Adrenal gland (tissue), 12 donors: ENCODE data around the gene ANO6. TPM values are rescaled to one million over a fixed set of nuclear protein-coding genes. Genes with fewer than 3 reads are reported as not detected.

Experiments
- DNase-seq, 7 donors: peaks; one replicate each; pipeline ENCODE4 v3.0.0-alpha.2; 2019 to 2020
- H3K27ac ChIP-seq, 5 donors: fragments of 200-600 bp; sonication (generic) in 4 of 5; 1 replicate in 3 of 5; 2 replicates in 2 of 5; pipeline versions ENCODE4 v1.5.1 to v1.8.0; 2016 to 2020; ENCODE audit warnings: mild to moderate bottlenecking in 1 of 5
- H3K27me3 ChIP-seq: fragments of 200-600 bp; 2 replicates; pipeline ENCODE4 v1.8.0; 2021
- H3K36me3 ChIP-seq, 2 donors: fragments of 200-600 bp; replicated peaks in 1 of 2; 1 replicate in 1 of 2; 2 replicates in 1 of 2; pipeline versions ENCODE4 v1.5.1 to v1.8.0; 2018 to 2022
- H3K4me1 ChIP-seq, 2 donors: fragments of 200-600 bp; replicated peaks in 1 of 2; 1 replicate in 1 of 2; 2 replicates in 1 of 2; pipeline versions ENCODE4 v1.5.1 to v1.8.0; 2018 to 2021
- H3K4me3 ChIP-seq, 4 donors: fragments of 200-600 bp; sonication (generic) in 3 of 4; one replicate each; pipeline ENCODE4 v1.5.1; 2016 to 2018
- H3K9me3 ChIP-seq, 3 donors: fragments of 200-600 bp; sonication (generic) in 1 of 3; replicated peaks in 1 of 3; 1 replicate in 2 of 3; 2 replicates in 1 of 3; pipeline versions ENCODE4 v1.5.1 to v1.8.0; 2016 to 2021
- POLR2A ChIP-seq, 2 donors: fragments of 450-650 bp; IDR thresholded peaks; one replicate each; pipeline ENCODE4 v1.6.1; 2017; ENCODE audit warnings: antibody characterized with exemption in 2 of 2, mild to moderate bottlenecking in 2 of 2, moderate library complexity in 1 of 2
- WGBS, 4 donors: extraction: QIAGEN DNeasy Blood & Tissue Kit in 2 of 4; methylation state at CpG; one replicate each; pipeline versions ENCODE4 v1.1.5 to v1.1.7; 2013 to 2017; 5-methylcytosine and 5-hydroxymethylcytosine counted together
- intact Hi-C, 2 donors: fragments of 100-400 bp; cut with DNase I; formaldehyde crosslinking; loops; one replicate each; pipeline versions ENCODE4 v1.14.1 to v1.15.0; 2022 to 2023
- polyA plus RNA-seq, 3 donors: library from polyadenylated mRNA; stranded (reverse); fragments of 200-250 nt in 2 of 3; fragments of 350-450 nt in 1 of 3; fragmentation: Illumina TruSeq in 1 of 3; extraction: RNeasy Lipid Tissue Mini Kit (QIAGEN cat#74804) in 1 of 3; gene quantifications; one replicate each; pipeline ENCODE4 v1.2.3, GENCODE V29; 2013 to 2014
- total RNA-seq, 9 donors: library from RNA; depleted of rRNA in 4 of 9; stranded (reverse); fragments of >200 nt in 4 of 9; fragments of 120-200 nt in 1 of 9; fragmentation: NEBNext Ultra II Directional in 1 of 9; extraction: Animal tissue kit (Norgen Biotek cat#: 25700) in 1 of 9; gene quantifications; one replicate each; pipeline versions ENCODE4 v1.1.0 to v1.2.4, GENCODE V29; 2013 to 2023
- TF ChIP-seq, protein P1 (sequence below), 6 experiments: fragments of 450-650 bp in 4 of 6; fragments of 200-600 bp in 2 of 6; sonication (generic) in 1 of 6; IDR thresholded peaks; 1 replicate in 5 of 6; 2 replicates in 1 of 6; pipeline versions ENCODE4 v1.5.1 to v1.8.0; 2016 to 2021; ENCODE audit warnings: antibody characterized with exemption in 6 of 6, mild to moderate bottlenecking in 2 of 6, moderate library complexity in 1 of 6
- donor health status: healthy with polysubstance abuse.
- donor health status: Bipolar disorder and iron deficiency.
- donor health status: DM: yes; HTN: yes; CAD: no.
- donor health status: DM: no; HTN: no; CAD: no.
- donor health status: DM: no; HTN: no; CAD: no.
- donor health status: DM: yes; HTN: yes; CAD: no.

Gene ANO6
- total and polyA plus RNA-seq, 12 donors, result 7.5 to 92.3 (median 54.4) TPM

DNA sequence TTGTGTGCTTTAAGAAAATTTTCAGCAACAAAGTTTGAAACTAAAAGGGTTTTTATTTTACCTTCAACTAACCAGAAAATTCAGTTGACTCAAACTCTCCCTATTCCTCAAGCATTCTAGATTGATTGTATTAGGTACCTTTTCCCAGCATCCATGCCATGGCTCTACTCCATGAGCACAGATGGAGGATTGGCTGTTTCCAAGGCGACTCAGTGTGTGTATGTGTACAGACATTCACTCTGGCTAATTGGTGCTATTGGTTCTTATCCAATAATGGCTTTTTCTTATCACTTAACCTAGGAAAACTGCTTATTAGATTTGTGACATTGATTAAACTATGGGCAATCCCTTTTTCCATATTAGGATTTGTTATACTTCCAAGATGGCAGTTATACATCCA is 202.6 kb downstream of the ANO6 start:
- H3K27ac ChIP-seq, result no peak overlapping the region
- no peaks in the 10 kb centered on the region for H3K9me3 ChIP-seq
- 95 to 100% (median 99%) methylated on average over 1 of the region's 1 CpG for WGBS, 4 donors
- H3K36me3 ChIP-seq, result peaks cover 0 to 28% of the 10 kb centered on the region in 2 donors
- no peaks in the 10 kb centered on the region for H3K4me1 ChIP-seq
- TF ChIP-seq, protein P1, sequence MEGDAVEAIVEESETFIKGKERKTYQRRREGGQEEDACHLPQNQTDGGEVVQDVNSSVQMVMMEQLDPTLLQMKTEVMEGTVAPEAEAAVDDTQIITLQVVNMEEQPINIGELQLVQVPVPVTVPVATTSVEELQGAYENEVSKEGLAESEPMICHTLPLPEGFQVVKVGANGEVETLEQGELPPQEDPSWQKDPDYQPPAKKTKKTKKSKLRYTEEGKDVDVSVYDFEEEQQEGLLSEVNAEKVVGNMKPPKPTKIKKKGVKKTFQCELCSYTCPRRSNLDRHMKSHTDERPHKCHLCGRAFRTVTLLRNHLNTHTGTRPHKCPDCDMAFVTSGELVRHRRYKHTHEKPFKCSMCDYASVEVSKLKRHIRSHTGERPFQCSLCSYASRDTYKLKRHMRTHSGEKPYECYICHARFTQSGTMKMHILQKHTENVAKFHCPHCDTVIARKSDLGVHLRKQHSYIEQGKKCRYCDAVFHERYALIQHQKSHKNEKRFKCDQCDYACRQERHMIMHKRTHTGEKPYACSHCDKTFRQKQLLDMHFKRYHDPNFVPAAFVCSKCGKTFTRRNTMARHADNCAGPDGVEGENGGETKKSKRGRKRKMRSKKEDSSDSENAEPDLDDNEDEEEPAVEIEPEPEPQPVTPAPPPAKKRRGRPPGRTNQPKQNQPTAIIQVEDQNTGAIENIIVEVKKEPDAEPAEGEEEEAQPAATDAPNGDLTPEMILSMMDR (IDR thresholded peaks at IDR 0.05), result no peak
- no peak for TF ChIP-seq POLR2A (IDR thresholded peaks at IDR 0.05)
- intact Hi-C loops, result no loop called here
- no peak for DNase-seq
- H3K27me3 ChIP-seq, result no peaks in the 10 kb centered on the region
- H3K4me3 ChIP-seq, result no peak overlapping the region

DNA sequence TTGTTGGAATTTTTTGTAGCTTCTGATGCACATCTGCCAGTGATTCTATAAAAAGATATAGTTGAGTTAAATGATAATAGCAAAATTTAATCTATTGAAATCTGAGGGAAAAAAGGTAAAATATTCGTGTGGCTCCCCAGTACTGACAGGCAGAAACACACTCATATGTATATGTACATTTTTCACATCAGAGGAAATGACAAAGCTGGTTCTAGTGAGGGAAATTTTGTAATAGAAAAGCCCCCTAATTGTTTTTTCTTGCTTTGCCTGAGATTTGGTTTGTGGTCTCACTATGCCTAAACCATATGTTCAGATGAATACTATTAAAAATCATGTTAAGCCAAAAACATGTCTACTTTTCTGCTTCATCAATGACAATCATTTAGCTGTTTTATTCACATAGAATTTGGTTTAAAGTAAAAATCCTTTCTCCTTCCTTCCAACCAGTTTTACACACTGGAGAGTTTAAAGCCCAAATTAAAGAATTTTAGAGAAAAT is 203.5 kb downstream of the ANO6 start:
- Histone ChIP-seq H3K27ac (no peak overlapping the region), H3K9me3 (no peaks in the 10 kb centered on the region), H3K36me3 (peaks cover 0 to 28% of the 10 kb centered on the region in 2 donors), H3K4me1 (no peaks in the 10 kb centered on the region), H3K4me3 (no peak overlapping the region), H3K27me3 (no peaks in the 10 kb centered on the region)
- intact Hi-C loops, result no loop called here
- TF ChIP-seq, protein P1 (IDR thresholded peaks at IDR 0.05), result no peak
- WGBS, 4 donors, result 75 to 85% (median 83%) methylated on average over 1 of the region's 1 CpG
- no peak for DNase-seq

DNA sequence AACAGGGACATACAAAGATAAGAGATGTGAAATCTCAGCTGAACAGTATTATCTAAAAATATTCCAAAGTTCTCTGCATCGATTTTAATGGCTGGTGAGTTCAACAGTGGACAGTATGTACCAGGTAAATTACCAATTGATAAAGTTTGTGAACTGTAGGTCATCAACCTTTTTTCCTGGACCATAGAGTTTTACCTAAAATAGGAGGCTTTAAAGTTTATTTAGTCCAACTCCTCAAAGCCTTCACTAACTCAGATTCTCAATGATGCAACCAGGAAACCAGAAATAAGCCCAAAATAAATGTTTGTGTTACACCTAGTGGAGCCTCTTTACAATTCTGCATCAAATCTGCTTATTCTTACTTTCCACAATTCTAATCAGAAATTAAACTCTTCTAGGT is 205.8 kb downstream of the ANO6 start:
- Histone ChIP-seq H3K4me3 (no peak overlapping the region), H3K4me1 (no peaks in the 10 kb centered on the region), H3K36me3 (peaks cover 0 to 32% of the 10 kb centered on the region in 2 donors), H3K27me3 (no peaks in the 10 kb centered on the region), H3K9me3 (no peaks in the 10 kb centered on the region), H3K27ac (no peak overlapping the region)
- intact Hi-C loops, result no loop called here
- no peak for DNase-seq
- WGBS, 4 donors, result 96 to 100% (median 97%) methylated on average over 1 of the region's 1 CpG
- TF ChIP-seq, protein P1 (IDR thresholded peaks at IDR 0.05), result no peak
- TF ChIP-seq POLR2A (IDR thresholded peaks at IDR 0.05), result no peak

DNA sequence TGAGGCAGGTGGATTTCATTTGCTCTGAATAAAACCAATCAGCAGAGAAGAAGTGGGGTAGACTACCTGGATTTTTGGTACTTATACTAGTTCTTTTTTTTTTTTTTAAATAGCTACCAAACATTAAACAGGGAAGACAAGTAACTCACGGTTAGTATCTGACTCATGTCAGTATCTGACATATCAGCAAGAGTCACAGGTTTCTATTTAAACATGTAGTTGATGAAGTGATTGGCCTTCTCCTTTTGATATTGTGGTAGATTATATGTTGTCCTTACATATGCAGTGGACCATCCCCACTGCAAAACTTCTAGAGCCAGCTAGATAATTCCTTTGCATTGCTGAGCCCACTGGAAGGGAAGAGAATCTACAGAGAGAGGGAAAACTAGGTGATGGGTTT is 208.0 kb downstream of the ANO6 start:
- 85 to 100% (median 90%) methylated on average over 1 of the region's 1 CpG for WGBS, 4 donors
- Histone ChIP-seq H3K36me3 (peaks cover 0 to 16% of the 10 kb centered on the region in 2 donors), H3K4me1 (no peaks in the 10 kb centered on the region), H3K27me3 (no peaks in the 10 kb centered on the region), H3K4me3 (no peak overlapping the region), H3K27ac (no peak overlapping the region), H3K9me3 (no peaks in the 10 kb centered on the region)
- no peak for TF ChIP-seq POLR2A (IDR thresholded peaks at IDR 0.05)
- TF ChIP-seq, protein P1 (IDR thresholded peaks at IDR 0.05), result no peak
- intact Hi-C loops, result no loop called here
- no peak for DNase-seq
